Retinal pigment epithelial cell (primary cell): ENCODE measurements around the gene RNPS1.

Source experiments
- DNase-seq: peaks from one replicate; pipeline ENCODE4 v3.0.0-alpha.2; 2010; ENCODE audit warnings: low read depth
- H3K4me3 ChIP-seq: 2 replicates; pipeline ENCODE4 v1.5.1; 2011; ENCODE audit warnings: mild to moderate bottlenecking, low read length, control low read depth, moderate library complexity
- TF ChIP-seq, protein P1 (sequence below): conservative IDR thresholded peaks from 2 replicates; pipeline ENCODE4 v1.5.1; 2011; ENCODE audit warnings: low read depth, low read length, control low read depth, inconsistent platforms

Gene RNPS1

DNA sequence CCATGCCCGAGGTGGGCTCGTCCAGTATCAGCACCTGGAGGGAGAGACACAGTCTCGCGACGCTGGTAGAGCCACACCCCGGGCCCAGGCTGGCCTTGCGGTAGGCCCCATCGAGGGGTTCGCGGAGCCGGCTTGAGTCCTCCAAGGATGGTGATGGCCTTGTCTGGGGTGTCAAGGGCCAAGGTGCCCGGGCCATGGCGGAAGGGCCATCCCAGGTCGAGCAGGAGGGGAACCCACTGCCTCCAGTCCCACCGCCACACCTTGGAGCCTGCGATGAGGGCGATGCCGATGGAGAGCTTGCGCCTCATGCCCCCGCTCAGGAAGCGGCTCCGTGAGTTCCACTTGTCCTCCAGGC, 29.6 kb upstream of the RNPS1 start:
- no peak for DNase-seq
- H3K4me3 ChIP-seq = no peak overlapping the region
- TF ChIP-seq, protein P1, sequence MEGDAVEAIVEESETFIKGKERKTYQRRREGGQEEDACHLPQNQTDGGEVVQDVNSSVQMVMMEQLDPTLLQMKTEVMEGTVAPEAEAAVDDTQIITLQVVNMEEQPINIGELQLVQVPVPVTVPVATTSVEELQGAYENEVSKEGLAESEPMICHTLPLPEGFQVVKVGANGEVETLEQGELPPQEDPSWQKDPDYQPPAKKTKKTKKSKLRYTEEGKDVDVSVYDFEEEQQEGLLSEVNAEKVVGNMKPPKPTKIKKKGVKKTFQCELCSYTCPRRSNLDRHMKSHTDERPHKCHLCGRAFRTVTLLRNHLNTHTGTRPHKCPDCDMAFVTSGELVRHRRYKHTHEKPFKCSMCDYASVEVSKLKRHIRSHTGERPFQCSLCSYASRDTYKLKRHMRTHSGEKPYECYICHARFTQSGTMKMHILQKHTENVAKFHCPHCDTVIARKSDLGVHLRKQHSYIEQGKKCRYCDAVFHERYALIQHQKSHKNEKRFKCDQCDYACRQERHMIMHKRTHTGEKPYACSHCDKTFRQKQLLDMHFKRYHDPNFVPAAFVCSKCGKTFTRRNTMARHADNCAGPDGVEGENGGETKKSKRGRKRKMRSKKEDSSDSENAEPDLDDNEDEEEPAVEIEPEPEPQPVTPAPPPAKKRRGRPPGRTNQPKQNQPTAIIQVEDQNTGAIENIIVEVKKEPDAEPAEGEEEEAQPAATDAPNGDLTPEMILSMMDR = no peak

DNA sequence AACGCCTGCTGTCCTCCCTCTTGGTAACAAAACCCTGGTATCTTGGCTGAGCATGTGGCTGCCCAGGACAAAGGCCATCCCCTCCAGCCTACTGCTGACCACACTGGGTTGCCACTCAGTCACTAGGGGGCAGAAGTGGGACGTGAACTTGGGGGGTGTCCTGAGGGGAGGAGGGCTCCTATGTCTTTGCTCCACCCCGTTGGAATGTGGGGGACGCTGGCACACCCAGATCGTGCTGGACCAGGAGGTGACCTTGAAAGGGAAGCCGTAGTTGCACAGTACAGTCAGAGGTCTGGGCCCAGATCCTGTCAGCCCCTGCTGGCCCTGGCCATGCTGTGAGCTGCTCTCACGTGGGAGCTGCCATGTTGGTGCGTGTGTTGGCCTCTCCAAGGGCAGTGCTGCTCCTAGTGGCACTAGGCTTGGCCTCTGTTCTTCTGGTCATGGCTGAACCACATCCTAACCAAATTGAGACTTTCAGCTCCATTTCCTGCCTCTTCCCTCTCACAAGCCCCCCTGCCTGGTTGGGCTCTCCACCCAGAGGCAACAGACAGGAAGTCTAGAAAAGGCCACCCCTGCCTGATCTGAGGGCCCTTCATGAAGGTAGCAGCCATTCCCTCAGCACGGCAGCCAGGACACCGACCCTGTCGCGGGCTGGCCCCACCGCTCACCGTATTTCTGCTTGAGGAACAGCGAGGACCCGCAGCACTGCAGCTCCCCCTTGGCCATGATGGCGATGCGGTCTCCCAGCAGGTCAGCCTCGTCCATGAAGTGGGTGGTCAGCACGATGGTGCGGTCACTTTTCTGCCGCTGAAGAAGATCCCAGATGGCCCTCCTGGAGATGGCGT, 29.0 kb upstream of the RNPS1 start:
- DNase-seq = peak; percentile 0
- TF ChIP-seq, protein P1 = peak; percentile 64
- no peak overlapping the region for H3K4me3 ChIP-seq

- no peak overlapping the region for H3K4me3 ChIP-seq
- DNase-seq = no peak
- TF ChIP-seq, protein P1 = no peak
Observed at GRCh38 chr16:2295056-2295798, 27.3 kb upstream of the RNPS1 start.

DNA sequence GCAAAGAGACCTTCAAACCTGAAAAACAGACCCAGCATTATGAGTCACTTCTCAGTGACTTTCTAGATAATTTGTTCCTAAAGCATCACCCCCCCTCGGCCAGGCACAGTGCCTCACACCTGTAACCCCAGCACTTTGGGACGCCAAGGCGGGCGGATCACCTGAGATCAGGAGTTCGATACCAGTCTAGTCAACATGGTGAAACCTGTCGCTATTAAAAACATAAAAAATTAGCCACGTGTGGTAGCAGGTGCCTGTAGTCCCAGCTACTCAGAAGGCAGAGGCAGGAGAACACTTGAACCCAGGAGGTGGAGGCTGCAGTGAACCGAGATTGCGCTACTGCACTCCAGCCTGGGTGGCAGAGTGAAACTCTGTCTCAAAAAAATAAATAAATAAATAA, 24.3 kb upstream of the RNPS1 start:
- DNase-seq = no peak
- H3K4me3 ChIP-seq = no peak overlapping the region
- TF ChIP-seq, protein P1 = no peak

DNA sequence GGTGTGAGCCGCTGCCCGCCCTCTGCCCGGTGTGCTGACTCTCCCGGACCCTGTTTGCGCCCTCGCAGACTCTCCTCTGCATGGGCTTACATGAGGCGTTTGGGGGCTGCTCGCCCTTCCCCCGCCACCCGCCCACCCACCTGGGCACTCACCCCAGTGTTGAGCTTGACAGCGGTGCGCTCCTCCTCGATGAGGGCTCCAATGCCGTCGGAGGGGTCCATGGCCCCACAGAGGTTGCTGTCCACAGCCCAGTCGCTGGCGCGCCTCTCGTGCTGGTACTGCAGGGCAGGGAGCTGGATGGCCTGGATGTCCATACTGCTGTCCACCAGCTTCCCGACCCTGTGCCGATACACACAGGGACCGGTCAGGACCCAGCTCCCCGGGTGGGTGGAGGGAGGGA, 21.4 kb upstream of the RNPS1 start:
- TF ChIP-seq, protein P1 = no peak
- no peak overlapping the region for H3K4me3 ChIP-seq
- DNase-seq = no peak

DNA sequence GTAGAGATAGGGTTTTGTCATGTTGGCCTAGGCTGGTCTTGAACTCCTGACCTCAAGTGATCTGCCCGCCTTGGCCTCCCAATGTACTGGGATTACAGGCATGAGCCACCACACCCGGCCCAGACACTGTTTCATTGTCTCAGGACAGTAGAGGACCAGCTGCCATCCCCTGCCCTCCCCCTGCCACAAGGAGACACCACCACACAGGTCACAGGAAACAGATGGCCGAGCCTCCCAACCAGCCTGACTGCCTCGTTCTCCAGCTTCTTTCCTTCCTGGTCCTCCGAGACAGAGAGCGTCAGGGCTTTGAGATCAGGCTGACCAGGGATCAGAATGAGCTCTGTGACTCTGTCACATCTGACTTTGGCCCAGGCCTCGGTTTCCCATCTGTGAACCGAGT, 20.8 kb upstream of the RNPS1 start:
- H3K4me3 ChIP-seq = no peak overlapping the region
- TF ChIP-seq, protein P1 = no peak
- no peak for DNase-seq
